ENCODE data around the gene SH3GL1.

GRCh38 chr19:4389064-4389375, 11.3 kb downstream of the SH3GL1 start:
- TF ChIP-seq ZFP3 (CRISPR knock-in tag; IDR thresholded peaks at IDR 0.05): no peak
- no peak for TF ChIP-seq CREB5 (CRISPR knock-in tag; IDR thresholded peaks at IDR 0.05; ENCODE audit: low read depth)
- no peak for TF ChIP-seq PATZ1 (CRISPR knock-in tag; IDR thresholded peaks at IDR 0.05; ENCODE audit: borderline replicate concordance)
- TF ChIP-seq ZNF70 (CRISPR knock-in tag; IDR thresholded peaks at IDR 0.05): no peak
- no peak for TF ChIP-seq CSRNP3 (CRISPR knock-in tag; IDR thresholded peaks at IDR 0.05)
- TF ChIP-seq ESRRG (CRISPR knock-in tag; IDR thresholded peaks at IDR 0.05): no peak
- TF ChIP-seq RARB (CRISPR knock-in tag; IDR thresholded peaks at IDR 0.05): no peak
- TF ChIP-seq ZNF8 (CRISPR knock-in tag; IDR thresholded peaks at IDR 0.05): no peak
- no peak for TF ChIP-seq ZC3H10 (CRISPR knock-in tag; IDR thresholded peaks at IDR 0.05)
- no peak for TF ChIP-seq ARNTL (CRISPR knock-in tag; IDR thresholded peaks at IDR 0.05; ENCODE audit: borderline replicate concordance, low read depth)

Data from SK-N-SH treated with all-trans-retinoic acid at 6 μM for 48 hours (cell line).